Rectal smooth muscle tissue (tissue), 1 donor: Measurements from ENCODE around the gene GFRA4.
A peak's percentile ranks its signal among the peaks of the same experiment; 100 is the strongest.

Experiments
- H3K27ac ChIP-seq: one replicate; pipeline ENCODE4 v1.7.0; 2013; ENCODE audit warnings: low read depth, low read length, inconsistent platforms
- H3K27me3 ChIP-seq: one replicate; pipeline ENCODE4 v1.7.0; 2013; ENCODE audit warnings: low read length; ENCODE audit not compliant: control insufficient read depth, insufficient read depth
- H3K36me3 ChIP-seq: one replicate; pipeline ENCODE4 v1.7.0; 2013; ENCODE audit warnings: low read length; ENCODE audit not compliant: control insufficient read depth, insufficient read depth
- H3K4me1 ChIP-seq: one replicate; pipeline ENCODE4 v1.7.0; 2013; ENCODE audit warnings: low read length; ENCODE audit not compliant: control insufficient read depth, insufficient read depth
- H3K4me3 ChIP-seq: one replicate; pipeline ENCODE4 v1.7.0; 2013; ENCODE audit warnings: low read length
- H3K9ac ChIP-seq: one replicate; pipeline ENCODE4 v1.7.0; 2013; ENCODE audit warnings: low read length

The GFRA4 gene

GRCh38 chr20:3691306-3691705 is 28.1 kb upstream of the GFRA4 start:
- H3K36me3 ChIP-seq: no peaks in the 10 kb centered on the region
- H3K4me1 ChIP-seq: peaks cover 13% of the 10 kb centered on the region
- H3K27me3 ChIP-seq: no peaks in the 10 kb centered on the region
- no peak overlapping the region for H3K27ac ChIP-seq
- H3K4me3 ChIP-seq: no peak overlapping the region
- no peak overlapping the region for H3K9ac ChIP-seq

- H3K4me1 ChIP-seq: peaks cover 18% of the 10 kb centered on the region
- no peak overlapping the region for H3K27ac ChIP-seq
- no peak overlapping the region for H3K9ac ChIP-seq
- H3K27me3 ChIP-seq: no peaks in the 10 kb centered on the region
- H3K4me3 ChIP-seq: no peak overlapping the region
- no peaks in the 10 kb centered on the region for H3K36me3 ChIP-seq
Measured at GRCh38 chr20:3690413-3690812, 27.2 kb upstream of the GFRA4 start.

- Histone ChIP-seq H3K27ac (no peak overlapping the region), H3K9ac (no peak overlapping the region), H3K4me3 (no peak overlapping the region), H3K4me1 (peaks cover 18% of the 10 kb centered on the region), H3K27me3 (no peaks in the 10 kb centered on the region), H3K36me3 (no peaks in the 10 kb centered on the region)
Measured at GRCh38 chr20:3689978-3690377, 26.8 kb upstream of the GFRA4 start.

- peak overlapping the region; percentile 76 for H3K27ac ChIP-seq
Measured at GRCh38 chr20:3687655-3688054, 24.5 kb upstream of the GFRA4 start.

GRCh38 chr20:3686867-3687321 is 23.7 kb upstream of the GFRA4 start:
- peak overlapping the region; percentile 77 for H3K27ac ChIP-seq
- H3K4me1 ChIP-seq: peaks cover 18% of the 10 kb centered on the region
- peak overlapping the region; percentile 10 for H3K4me3 ChIP-seq
- H3K27me3 ChIP-seq: no peaks in the 10 kb centered on the region
- H3K36me3 ChIP-seq: no peaks in the 10 kb centered on the region
- H3K9ac ChIP-seq: no peak overlapping the region

More at GRCh38 chr20:3687655-3688054, 24.5 kb upstream of the GFRA4 start:
- Histone ChIP-seq H3K27me3 (no peaks in the 10 kb centered on the region), H3K4me1 (peaks cover 18% of the 10 kb centered on the region), H3K4me3 (no peak overlapping the region), H3K9ac (no peak overlapping the region), H3K36me3 (no peaks in the 10 kb centered on the region)

GRCh38 chr20:3686421-3686820 is 23.2 kb upstream of the GFRA4 start:
- H3K27me3 ChIP-seq: no peaks in the 10 kb centered on the region
- peaks cover 18% of the 10 kb centered on the region for H3K4me1 ChIP-seq
- peak overlapping the region; percentile 77 for H3K27ac ChIP-seq
- no peak overlapping the region for H3K9ac ChIP-seq
- H3K36me3 ChIP-seq: no peaks in the 10 kb centered on the region
- H3K4me3 ChIP-seq: peak overlapping the region; percentile 5

- Histone ChIP-seq H3K9ac (no peak overlapping the region), H3K27me3 (peaks cover 6% of the 10 kb centered on the region), H3K4me3 (no peak overlapping the region), H3K27ac (no peak overlapping the region), H3K36me3 (no peaks in the 10 kb centered on the region), H3K4me1 (peaks cover 24% of the 10 kb centered on the region)
Measured at GRCh38 chr20:3685341-3685740, 22.1 kb upstream of the GFRA4 start.

- Histone ChIP-seq H3K4me3 (peak within 1 kb of the TSS; percentile 68), H3K9ac (peak within 1 kb of the TSS; percentile 1), H3K4me1 (peaks cover 41% of the 10 kb centered on the region), H3K27ac (peak within 1 kb of the TSS; percentile 96), H3K27me3 (peaks cover 6% of the 10 kb centered on the region), H3K36me3 (no peaks in the 10 kb centered on the region)
Measured at GRCh38 chr20:3681931-3682781, 19.0 kb upstream of the GFRA4 start, which contains the start of gene ADAM33. ADAM33 (minus strand) TSS chr20:3682010; CDS start chr20:3682004, 6 bp downstream.

- peaks cover 6% of the 10 kb centered on the region for H3K27me3 ChIP-seq
- peak overlapping the region; percentile 96 for H3K27ac ChIP-seq
- H3K4me1 ChIP-seq: peaks cover 41% of the 10 kb centered on the region
- no peaks in the 10 kb centered on the region for H3K36me3 ChIP-seq
- peak overlapping the region; percentile 1 for H3K9ac ChIP-seq
- peak overlapping the region; percentile 68 for H3K4me3 ChIP-seq
Measured at GRCh38 chr20:3681352-3681930, 18.2 kb upstream of the GFRA4 start.

- Histone ChIP-seq H3K27me3 (peaks cover 6% of the 10 kb centered on the region), H3K9ac (peak overlapping the region; percentile 56), H3K4me3 (peak overlapping the region; percentile 68), H3K4me1 (peaks cover 36% of the 10 kb centered on the region), H3K36me3 (no peaks in the 10 kb centered on the region), H3K27ac (peak overlapping the region; percentile 96)
Measured at GRCh38 chr20:3680701-3681351, 17.6 kb upstream of the GFRA4 start.

- Histone ChIP-seq H3K36me3 (peaks cover 3% of the 10 kb centered on the region), H3K27me3 (peaks cover 6% of the 10 kb centered on the region), H3K4me3 (peak overlapping the region; percentile 68), H3K9ac (peak overlapping the region; percentile 56), H3K27ac (peak overlapping the region; percentile 96), H3K4me1 (peaks cover 36% of the 10 kb centered on the region)
Measured at GRCh38 chr20:3679749-3680700, 16.8 kb upstream of the GFRA4 start.
